ENCODE measurements around the gene PARD3B.

The PARD3B gene

GRCh38 chr2:204770735-204771134, 225.5 kb downstream of the PARD3B start:
- no peak for DNase-seq (ENCODE audit: low read depth)

- DNase-seq (ENCODE audit: low read depth): no peak
These were observed 226.4 kb downstream of the PARD3B start for GRCh38 chr2:204771721-204772120.

GRCh38 chr2:204772546-204772945, 227.3 kb downstream of the PARD3B start:
- DNase-seq (ENCODE audit: low read depth): no peak

GRCh38 chr2:204775766-204776165, 230.5 kb downstream of the PARD3B start:
- DNase-seq (ENCODE audit: low read depth): no peak

- DNase-seq (ENCODE audit: low read depth): peak; percentile 83
These were observed 231.7 kb downstream of the PARD3B start for GRCh38 chr2:204776781-204777559.

GRCh38 chr2:204779771-204780170, 234.5 kb downstream of the PARD3B start:
- no peak for DNase-seq (ENCODE audit: low read depth)

- DNase-seq (ENCODE audit: low read depth): no peak
These were observed 236.7 kb downstream of the PARD3B start for GRCh38 chr2:204781941-204782340.

- no peak for DNase-seq (ENCODE audit: low read depth)
These were observed 244.8 kb downstream of the PARD3B start for GRCh38 chr2:204790076-204790475.

- DNase-seq (ENCODE audit: low read depth): peak; percentile 12
These were observed 246.0 kb downstream of the PARD3B start for GRCh38 chr2:204791230-204791629.

- DNase-seq (ENCODE audit: low read depth): peak; percentile 39
These were observed 249.3 kb downstream of the PARD3B start for GRCh38 chr2:204794624-204795023.

GRCh38 chr2:204795156-204795555, 249.9 kb downstream of the PARD3B start:
- DNase-seq (ENCODE audit: low read depth): peak; percentile 55

GRCh38 chr2:204796581-204796980, 251.3 kb downstream of the PARD3B start:
- DNase-seq (ENCODE audit: low read depth): no peak

- DNase-seq (ENCODE audit: low read depth): no peak
These were observed 254.5 kb downstream of the PARD3B start for GRCh38 chr2:204799791-204800190.

GRCh38 chr2:204808494-204808893, 263.2 kb downstream of the PARD3B start:
- DNase-seq (ENCODE audit: low read depth): no peak

- DNase-seq (ENCODE audit: low read depth): no peak
These were observed 279.6 kb downstream of the PARD3B start for GRCh38 chr2:204824751-204825453.

GRCh38 chr2:204825681-204826080, 280.4 kb downstream of the PARD3B start:
- no peak for DNase-seq (ENCODE audit: low read depth)

GRCh38 chr2:204827701-204828590, 282.7 kb downstream of the PARD3B start:
- DNase-seq (ENCODE audit: low read depth): no peak

GRCh38 chr2:204834716-204835384, 289.6 kb downstream of the PARD3B start:
- DNase-seq (ENCODE audit: low read depth): no peak

- DNase-seq (ENCODE audit: low read depth): no peak
These were observed 290.5 kb downstream of the PARD3B start for GRCh38 chr2:204835786-204836185.

GRCh38 chr2:204840504-204840903, 295.2 kb downstream of the PARD3B start:
- no peak for DNase-seq (ENCODE audit: low read depth)

- no peak for DNase-seq (ENCODE audit: low read depth)
These were observed 296.8 kb downstream of the PARD3B start for GRCh38 chr2:204842068-204842467.

All from iris pigment epithelial cell (primary cell).